Measurements from ENCODE around the gene MARCHF2. TPM values are rescaled to one million over a fixed set of nuclear protein-coding genes. Genes with fewer than 3 reads are reported as not detected.
A peak's percentile ranks its signal among the peaks of the same experiment; 100 is the strongest.

The MARCHF2 gene
- total and polyA plus RNA-seq, 9 of the 15 experiments (the other 6 are each of a cell fraction or from before 2014, with no cell fraction given): 0.39 to 6.4 (median 2.2) TPM

DNA sequence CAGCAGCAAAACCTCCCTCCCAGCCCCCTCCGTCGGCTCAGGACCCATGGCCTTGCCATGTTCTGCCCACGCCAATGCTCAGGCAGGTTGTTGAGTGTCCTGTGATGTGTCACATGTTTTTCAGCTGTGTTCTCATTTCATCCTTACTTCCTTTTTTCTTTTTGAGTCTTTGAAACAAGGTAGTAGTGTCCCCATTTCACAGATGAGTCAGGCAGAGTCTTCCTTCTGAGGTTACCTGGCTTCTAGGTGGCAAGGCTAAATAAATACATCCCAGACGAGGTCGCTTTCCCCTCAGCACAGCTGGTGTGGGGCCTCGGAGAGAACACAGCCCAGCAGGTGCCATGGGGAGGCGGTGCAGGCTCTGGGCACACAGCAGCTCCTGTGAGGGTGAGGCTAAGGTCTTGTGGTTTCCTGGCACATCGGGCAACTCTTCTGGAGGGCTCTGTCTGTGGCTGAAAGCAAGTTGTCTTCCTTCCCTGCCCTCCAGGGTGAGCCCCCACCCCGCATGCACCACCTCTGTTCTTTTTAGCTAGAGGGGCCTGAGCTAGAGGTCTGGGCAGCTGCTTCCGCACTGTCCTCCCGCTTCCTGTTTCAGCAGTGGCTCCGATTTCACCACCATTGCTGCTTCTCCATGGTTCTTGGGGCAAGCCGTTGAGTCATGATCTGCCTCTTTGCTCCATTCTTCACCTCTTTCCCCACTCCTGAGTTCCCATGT is 74.2 kb downstream of the MARCHF2 start:
- Histone ChIP-seq H3K9me1 (ENCODE audit: control insufficient read depth, insufficient read depth, low read length) (no peaks in the 10 kb centered on the region), H2AFZ (ENCODE audit: low read depth, low read length) (no peak overlapping the region), H3K4me3 (no peak overlapping the region), H3K27ac (ENCODE audit: extremely low read depth, low read depth, low read length) (no peak overlapping the region), H3K4me2 (ENCODE audit: insufficient read depth, low read length) (no peak overlapping the region), H3K9me3 (replicated peaks; ENCODE audit: control insufficient read depth, insufficient read depth, low read depth, low read length) (no peaks in the 10 kb centered on the region), H3K79me2 (ENCODE audit: control insufficient read depth, insufficient read depth, low read length) (peaks cover 3% of the 10 kb centered on the region; the same call in 1 of the 3 replicates), H3K27me3 (ENCODE audit: control insufficient read depth in 2 of 2, insufficient read depth in 2 of 2, low read length in 2 of 2) (no peaks in the 10 kb centered on the region), H4K20me1 (replicated peaks; ENCODE audit: control insufficient read depth, insufficient read depth, low read length) (no peaks in the 10 kb centered on the region), H3K36me3 (ENCODE audit: control insufficient read depth, insufficient read depth, low read length) (peaks cover 67% of the 10 kb centered on the region), H3K9ac (ENCODE audit: insufficient read depth in 1 of 2, low read depth in 2 of 2, low read length in 2 of 2) (no peak overlapping the region), H3K4me1 (replicated peaks in 1 of 2; ENCODE audit: control insufficient read depth in 2 of 2, insufficient read depth in 2 of 2, low read length in 2 of 2) (peaks cover 0 to 16% of the 10 kb centered on the region in 2 experiments; a peak in 2 of 5 replicates)
- DNase-seq (ENCODE audit: extremely low read depth in 1 of 4, low spot score in 3 of 4): no peak
- in situ Hi-C loops (cut with MboI) (no loop called here), intact Hi-C loops (cut with micrococcal nuclease) (no loop called here)
- BruUV-seq (replicated peaks): no TSS peak
- FAIRE-seq: no peak
- CTCF ChIA-PET (ENCODE audit: low intra/inter-chr PET ratio): no interaction called here
- ATAC-seq: no peak
- TF ChIP-seq TOE1 (IDR thresholded peaks at IDR 0.05; ENCODE audit: borderline replicate concordance): no peak
- no peak for TF ChIP-seq TOE1 (CRISPR knock-in tag; IDR thresholded peaks at IDR 0.05; ENCODE audit: borderline replicate concordance, low read depth)
- TF ChIP-seq, protein P1, sequence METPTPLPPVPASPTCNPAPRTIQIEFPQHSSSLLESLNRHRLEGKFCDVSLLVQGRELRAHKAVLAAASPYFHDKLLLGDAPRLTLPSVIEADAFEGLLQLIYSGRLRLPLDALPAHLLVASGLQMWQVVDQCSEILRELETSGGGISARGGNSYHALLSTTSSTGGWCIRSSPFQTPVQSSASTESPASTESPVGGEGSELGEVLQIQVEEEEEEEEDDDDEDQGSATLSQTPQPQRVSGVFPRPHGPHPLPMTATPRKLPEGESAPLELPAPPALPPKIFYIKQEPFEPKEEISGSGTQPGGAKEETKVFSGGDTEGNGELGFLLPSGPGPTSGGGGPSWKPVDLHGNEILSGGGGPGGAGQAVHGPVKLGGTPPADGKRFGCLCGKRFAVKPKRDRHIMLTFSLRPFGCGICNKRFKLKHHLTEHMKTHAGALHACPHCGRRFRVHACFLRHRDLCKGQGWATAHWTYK (CRISPR knock-in tag; IDR thresholded peaks at IDR 0.05): no peak
- no peak for TF ChIP-seq ZNF696 (CRISPR knock-in tag; conservative IDR thresholded peaks at IDR 0.05)
- 0 out of 2 replicates have a peak, but pooled peaks have one; percentile 33 for TF ChIP-seq POLR2G (IDR thresholded peaks at IDR 0.05; ENCODE audit: low read depth, low read length)
- TF ChIP-seq FOS (IDR thresholded peaks at IDR 0.05; ENCODE audit: extremely low read depth, insufficient read length): no peak
- peak; percentile 74 for TF ChIP-seq RBM22 (IDR thresholded peaks at IDR 0.05; ENCODE audit: low read depth, low read length, poor library complexity, severe bottlenecking)
- no peak for TF ChIP-seq EZH2 (IDR thresholded peaks at IDR 0.05; ENCODE audit: borderline replicate concordance, low read depth, low read length)
- no peak for TF ChIP-seq KLF13 (tag; IDR thresholded peaks at IDR 0.05; ENCODE audit: borderline replicate concordance, low read depth)
- no peak for TF ChIP-seq ZNF75A (CRISPR knock-in tag; IDR thresholded peaks at IDR 0.05)
- POLR2A ChIA-PET: interaction anchor here (0.6 to 2.0 kb wide), 6 partner anchors 8 to 29 kb away, joined by 3 to 10 read pairs (median 5); no protein-coding TSS in a partner anchor
- 90% methylated on average over 13 of the region's 13 CpGs for WGBS (ENCODE audit: insufficient coverage, low coverage, missing lambda C conversion rate)
